Brain microvascular endothelial cell (primary cell): ENCODE measurements around the gene KCNE5.

Source experiments
- DNase-seq: peaks from one replicate; pipeline ENCODE4 v3.0.0-alpha.2; 2020
- H3K27ac ChIP-seq: fragments of 250-450 bp; sonication (Bioruptor Pico); 2 replicates; pipeline ENCODE4 v1.5.1; 2020; ENCODE audit warnings: mild to moderate bottlenecking, moderate library complexity
- H3K27me3 ChIP-seq: fragments of 250-450 bp; sonication (Bioruptor Pico); replicated peaks from 2 replicates; pipeline ENCODE4 v1.5.1; 2020; ENCODE audit warnings: mild to moderate bottlenecking
- H3K36me3 ChIP-seq: fragments of 250-450 bp; sonication (Bioruptor Pico); replicated peaks from 2 replicates; pipeline ENCODE4 v1.5.1; 2020; ENCODE audit warnings: mild to moderate bottlenecking
- H3K4me3 ChIP-seq: 2 replicates; pipeline ENCODE4 v1.5.1; 2011; ENCODE audit warnings: low read depth, mild to moderate bottlenecking, control low read depth, low read length, moderate library complexity
- in situ Hi-C: cut with HindIII; loops from 2 replicates; pipeline ENCODE4 v1.10.0; 2017; ENCODE audit warnings: low sequenced_read_pairs, low pct_ligation_motif_present
- TF ChIP-seq, protein P1 (sequence below): IDR thresholded peaks from 2 replicates; pipeline ENCODE4 v1.5.1; 2011; ENCODE audit warnings: low read depth, mild to moderate bottlenecking, moderate library complexity, low read length, control low read depth, inconsistent platforms; ENCODE audit errors: missing control alignments

KCNE5 gene

GRCh38 chrX:109619771-109620170 lies 5.2 kb downstream of the KCNE5 start:
- H3K4me3 ChIP-seq, result no peak overlapping the region
- TF ChIP-seq, protein P1, sequence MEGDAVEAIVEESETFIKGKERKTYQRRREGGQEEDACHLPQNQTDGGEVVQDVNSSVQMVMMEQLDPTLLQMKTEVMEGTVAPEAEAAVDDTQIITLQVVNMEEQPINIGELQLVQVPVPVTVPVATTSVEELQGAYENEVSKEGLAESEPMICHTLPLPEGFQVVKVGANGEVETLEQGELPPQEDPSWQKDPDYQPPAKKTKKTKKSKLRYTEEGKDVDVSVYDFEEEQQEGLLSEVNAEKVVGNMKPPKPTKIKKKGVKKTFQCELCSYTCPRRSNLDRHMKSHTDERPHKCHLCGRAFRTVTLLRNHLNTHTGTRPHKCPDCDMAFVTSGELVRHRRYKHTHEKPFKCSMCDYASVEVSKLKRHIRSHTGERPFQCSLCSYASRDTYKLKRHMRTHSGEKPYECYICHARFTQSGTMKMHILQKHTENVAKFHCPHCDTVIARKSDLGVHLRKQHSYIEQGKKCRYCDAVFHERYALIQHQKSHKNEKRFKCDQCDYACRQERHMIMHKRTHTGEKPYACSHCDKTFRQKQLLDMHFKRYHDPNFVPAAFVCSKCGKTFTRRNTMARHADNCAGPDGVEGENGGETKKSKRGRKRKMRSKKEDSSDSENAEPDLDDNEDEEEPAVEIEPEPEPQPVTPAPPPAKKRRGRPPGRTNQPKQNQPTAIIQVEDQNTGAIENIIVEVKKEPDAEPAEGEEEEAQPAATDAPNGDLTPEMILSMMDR, result no peak
- in situ Hi-C loops, result no loop called here
- no peak for DNase-seq
- H3K36me3 ChIP-seq, result no peaks in the 10 kb centered on the region
- H3K27me3 ChIP-seq, result no peaks in the 10 kb centered on the region
- no peak overlapping the region for H3K27ac ChIP-seq

GRCh38 chrX:109614951-109615350 lies 10.0 kb downstream of the KCNE5 start:
- in situ Hi-C loops, result no loop called here

GRCh38 chrX:109601486-109601885 lies 23.5 kb downstream of the KCNE5 start:
- in situ Hi-C loops, result no loop called here
- TF ChIP-seq, protein P1, result no peak
- DNase-seq, result no peak

More at GRCh38 chrX:109614951-109615350, 10.0 kb downstream of the KCNE5 start:
- H3K4me3 ChIP-seq, result no peak overlapping the region
- H3K36me3 ChIP-seq, result no peaks in the 10 kb centered on the region
- H3K27me3 ChIP-seq, result no peaks in the 10 kb centered on the region
- TF ChIP-seq, protein P1, result no peak
- H3K27ac ChIP-seq, result no peak overlapping the region
- DNase-seq, result no peak

GRCh38 chrX:109600237-109600651 lies 24.7 kb downstream of the KCNE5 start:
- H3K4me3 ChIP-seq, result no peak overlapping the region
- no peaks in the 10 kb centered on the region for H3K36me3 ChIP-seq
- no peak overlapping the region for H3K27ac ChIP-seq
- in situ Hi-C loops, result no loop called here
- no peak for DNase-seq
- TF ChIP-seq, protein P1, result no peak
- no peaks in the 10 kb centered on the region for H3K27me3 ChIP-seq

More at GRCh38 chrX:109601486-109601885, 23.5 kb downstream of the KCNE5 start:
- no peaks in the 10 kb centered on the region for H3K36me3 ChIP-seq
- H3K27ac ChIP-seq, result no peak overlapping the region
- H3K4me3 ChIP-seq, result no peak overlapping the region
- no peaks in the 10 kb centered on the region for H3K27me3 ChIP-seq

GRCh38 chrX:109596015-109596414 lies 29.0 kb downstream of the KCNE5 start:
- no peak for DNase-seq

More at GRCh38 chrX:109596015-109596414, 29.0 kb downstream of the KCNE5 start:
- Histone ChIP-seq H3K4me3 (no peak overlapping the region), H3K27ac (no peak overlapping the region), H3K36me3 (no peaks in the 10 kb centered on the region), H3K27me3 (no peaks in the 10 kb centered on the region)
- TF ChIP-seq, protein P1, result no peak
- in situ Hi-C loops, result no loop called here
